Endothelial cell of umbilical vein (primary cell): ENCODE results near the gene TNFAIP8L1. TPM values are rescaled to one million over a fixed set of nuclear protein-coding genes. Genes with fewer than 3 reads are reported as not detected.
A peak's percentile ranks its signal among the peaks of the same experiment; 100 is the strongest.

Experiments used
- BruUV-seq: library from RNA; stranded (reverse); fragments of 400-500 nt; replicated peaks from 2 replicates; lab custom pipeline; 2021; lab: Mats Ljungman, UMichigan
- CTCF ChIA-PET: fragments of 300-600, 350-600 bp; sonication (Branson Sonifier 250); formaldehyde crosslinking; loops from one replicate; lab custom pipeline; 2021; ENCODE audit warnings: antibody characterized with exemption, inconsistent platforms; lab: Charles Lee
- POLR2A ChIA-PET: fragments of 300-600, 350-600 bp; sonication (Branson Sonifier 250); formaldehyde crosslinking; loops from one replicate; lab custom pipeline; 2021; ENCODE audit warnings: antibody characterized with exemption, inconsistent platforms; lab: Charles Lee
- DNase-seq: peaks from one replicate; pipeline ENCODE4 v3.0.0-alpha.2; 2011; ENCODE audit warnings: low read depth, low spot score
- FAIRE-seq: peaks from 2 replicates; lab custom pipeline; 2011; peaks lifted over from hg19 to GRCh38; lab: Jason Lieb, UNC
- H2AFZ ChIP-seq: 2 replicates; pipeline ENCODE4 v1.6.0; 2012; ENCODE audit warnings: low read depth, low read length, control low read depth, inconsistent platforms
- H3K27ac ChIP-seq: 2 replicates; pipeline ENCODE4 v1.5.1; 2011; ENCODE audit warnings: low read depth, mild to moderate bottlenecking, control low read depth, low read length, moderate library complexity; ENCODE audit not compliant: insufficient read depth
- H3K27me3 ChIP-seq, 2 experiments: 2 replicates each; pipeline versions ENCODE4 v1.6.0 to v1.6.1; 2011; ENCODE audit warnings: low read length in 2 of 2, mixed read lengths in 1 of 2; ENCODE audit not compliant: control insufficient read depth in 2 of 2, insufficient read depth in 2 of 2
- H3K36me3 ChIP-seq, 2 experiments: 2 replicates in 1 of 2; 3 replicates in 1 of 2; pipeline ENCODE4 v1.5.1; 2011; ENCODE audit warnings: low read length in 2 of 2, mild to moderate bottlenecking in 1 of 2, moderate library complexity in 1 of 2; ENCODE audit not compliant: control insufficient read depth in 2 of 2, insufficient read depth in 2 of 2; ENCODE audit errors: extremely low read depth in 1 of 2
- H3K4me1 ChIP-seq: 3 replicates; pipeline ENCODE4 v1.5.1; 2011; ENCODE audit warnings: mild to moderate bottlenecking, low read length; ENCODE audit not compliant: control insufficient read depth, insufficient read depth; ENCODE audit errors: extremely low read depth
- H3K4me2 ChIP-seq: 2 replicates; pipeline ENCODE4 v1.6.1; 2011; ENCODE audit warnings: low read length, control low read depth, mixed read lengths; ENCODE audit not compliant: insufficient read depth
- H3K4me3 ChIP-seq, 3 experiments: fragments of 200-600 bp in 1 of 3; sonication (generic), shearing (Covaris generic) in 1 of 3; replicated peaks in 1 of 3; 2 replicates each; pipeline ENCODE4 v1.5.1; 2011 to 2016; ENCODE audit warnings: control low read depth in 3 of 3, low read length in 3 of 3, mild to moderate bottlenecking in 2 of 3, inconsistent platforms in 1 of 3, low read depth in 1 of 3, moderate library complexity in 1 of 3; ENCODE audit not compliant: insufficient read depth in 1 of 3
- H3K79me2 ChIP-seq: 2 replicates; pipeline ENCODE4 v1.6.0; 2012; ENCODE audit warnings: low read length, inconsistent platforms; ENCODE audit not compliant: control insufficient read depth, insufficient read depth
- H3K9ac ChIP-seq: replicated peaks from 2 replicates; pipeline ENCODE3; 2011; ENCODE audit warnings: low read length, control low read depth; ENCODE audit not compliant: insufficient read depth; ENCODE audit errors: extremely low read depth
- H3K9me1 ChIP-seq: replicated peaks from 3 replicates; pipeline ENCODE4 v1.6.0; 2011; ENCODE audit warnings: mild to moderate bottlenecking, low read length; ENCODE audit not compliant: control insufficient read depth, insufficient read depth; ENCODE audit errors: extremely low read depth
- H3K9me3 ChIP-seq: replicated peaks from 2 replicates; pipeline ENCODE4 v1.5.1; 2012; ENCODE audit warnings: low read length, inconsistent platforms; ENCODE audit not compliant: control insufficient read depth, insufficient read depth
- H4K20me1 ChIP-seq: replicated peaks from 2 replicates; pipeline ENCODE3; 2011; ENCODE audit warnings: mild to moderate bottlenecking, low read length; ENCODE audit not compliant: control insufficient read depth, insufficient read depth; ENCODE audit errors: extremely low read depth
- FOS ChIP-seq: IDR thresholded peaks from 2 replicates; pipeline ENCODE4 v1.6.1; 2011; ENCODE audit warnings: mild to moderate bottlenecking, low read length, moderate library complexity, borderline replicate concordance; ENCODE audit not compliant: insufficient read depth
- GATA2 ChIP-seq: IDR thresholded peaks from 2 replicates; pipeline ENCODE4 v1.7.0; 2011; ENCODE audit warnings: low read depth, mild to moderate bottlenecking, moderate library complexity, mixed read lengths, low read length; ENCODE audit not compliant: insufficient read length, insufficient read depth
- POLR2A ChIP-seq: IDR thresholded peaks from 2 replicates; pipeline ENCODE4 v1.6.1; 2012; ENCODE audit warnings: low read depth, mild to moderate bottlenecking, control low read depth, low read length
- POLR2AphosphoS5 ChIP-seq: IDR thresholded peaks from 2 replicates; pipeline ENCODE4 v1.6.1; 2012; ENCODE audit warnings: low read depth, mild to moderate bottlenecking, control low read depth, low read length, moderate library complexity; ENCODE audit not compliant: insufficient read depth
- dilution Hi-C: fragments of 300-500 bp; cut with MboI; formaldehyde crosslinking; loops from one replicate; pipeline ENCODE4 v1.15.0; 2019; ENCODE audit warnings: low sequenced_read_pairs; ENCODE audit not compliant: extremely low pct_ligation_motif_present
- intact Hi-C: fragments of 100-400 bp; cut with micrococcal nuclease; formaldehyde crosslinking; loops from one replicate; pipeline ENCODE4 v1.10.0; 2022
- polyA plus RNA-seq, 4 experiments: library from polyadenylated mRNA; depleted of rRNA in 3 of 4; stranded (reverse) in 3 of 4; unstranded in 1 of 4; fragments of >200 nt; gene quantifications; 2 replicates each; pipeline versions ENCODE4 v1.2.1 to v1.2.3, GENCODE V29; 2011 to 2012; ENCODE audit warnings: missing spikeins in 1 of 4
- total RNA-seq: library from RNA; stranded (reverse); gene quantifications from 2 replicates; pipeline ENCODE4 v1.2.3, GENCODE V29; 2021
- TF ChIP-seq, protein P1 (sequence below), 2 donors: IDR thresholded peaks; 1 replicate in 1 of 2; 2 replicates in 1 of 2; pipeline ENCODE4 v1.5.1; 2011; ENCODE audit warnings: low read length in 2 of 2, mild to moderate bottlenecking in 2 of 2, moderate library complexity in 2 of 2, control low read depth in 1 of 2, inconsistent platforms in 1 of 2, low read depth in 1 of 2; ENCODE audit not compliant: insufficient read depth in 1 of 2; ENCODE audit errors: extremely low read depth in 1 of 2

The TNFAIP8L1 gene
- total and polyA plus RNA-seq, 2 donors (not counting 3 experiments of a cell fraction or from before 2014, with no cell fraction given) = 40.0 to 56.1 TPM

DNA sequence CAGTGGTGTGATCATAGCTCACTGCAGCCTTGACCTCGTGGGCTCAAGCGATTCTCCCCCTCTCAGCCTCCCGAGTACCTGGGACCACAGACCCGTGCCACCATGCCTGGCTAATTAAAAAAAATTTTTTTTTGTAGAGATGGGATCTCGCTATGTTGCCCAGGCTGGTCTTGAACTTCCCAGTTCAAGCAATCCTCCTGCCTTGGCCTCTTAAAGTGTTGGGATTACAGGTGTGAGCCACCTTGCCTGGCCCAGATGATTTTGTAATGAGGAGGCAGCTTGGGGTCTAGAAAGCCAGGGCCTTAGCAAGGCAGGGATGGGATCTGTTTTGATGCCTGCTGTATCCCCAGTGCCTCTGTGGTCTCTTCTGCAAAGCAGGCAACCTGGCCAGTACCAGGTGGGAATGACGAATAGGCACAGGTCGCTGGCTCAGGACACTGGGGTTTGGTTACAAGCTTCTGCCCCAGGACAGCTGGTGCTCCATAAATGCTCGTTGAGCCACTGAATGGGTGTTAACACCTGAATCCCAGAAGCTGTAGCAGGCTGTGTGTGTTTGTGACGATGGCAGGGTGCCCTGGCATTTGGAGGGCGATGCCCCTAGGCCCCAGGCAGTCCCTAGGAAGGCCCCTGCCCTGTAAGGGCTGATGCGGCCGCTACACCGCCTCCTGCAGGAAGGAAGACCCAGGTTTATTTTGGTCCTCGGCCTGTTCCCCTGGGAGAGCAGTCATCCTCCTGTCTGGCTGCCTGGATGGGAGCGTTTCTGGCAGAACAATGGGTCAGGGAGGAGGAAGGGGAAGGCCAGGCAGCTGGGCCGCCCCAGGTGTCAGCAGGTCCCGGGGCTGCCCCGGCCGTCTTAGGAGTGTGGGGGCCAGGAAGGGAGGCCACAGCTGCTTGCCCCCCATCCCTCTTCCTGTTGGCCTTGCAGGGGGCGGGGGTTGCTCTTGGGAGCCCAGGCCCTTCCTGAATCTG lies 8.6 kb downstream of the TNFAIP8L1 start:
- dilution Hi-C loops (no loop called here), intact Hi-C loops (no loop called here)
- H3K27me3 ChIP-seq = no peaks in the 10 kb centered on the region
- peak; percentile 98 for FAIRE-seq
- peak overlapping the region; percentile 48 for H3K9ac ChIP-seq
- no TSS peak for BruUV-seq
- H3K4me3 ChIP-seq = no peak overlapping the region
- H3K9me1 ChIP-seq = no peaks in the 10 kb centered on the region
- no peaks in the 10 kb centered on the region for H3K9me3 ChIP-seq
- H3K4me1 ChIP-seq = peaks cover 23% of the 10 kb centered on the region
- peaks cover 0 to 23% of the 10 kb centered on the region in 2 experiments for H3K36me3 ChIP-seq
- peak; percentile 90 for DNase-seq
- H4K20me1 ChIP-seq = no peaks in the 10 kb centered on the region
- H3K79me2 ChIP-seq = peaks cover 27% of the 10 kb centered on the region
- H2AFZ ChIP-seq = no peak overlapping the region
- ChIA-PET CTCF (interaction anchor here (0.9 to 1.8 kb wide), 8 partner anchors 12 to 123 kb away, joined by 3 to 10 read pairs (median 4); partner anchors contain the start of gene SEMA6B), POLR2A (interaction anchor here (0.6 to 1.5 kb wide), 2 partner anchors 14 to 254 kb away, joined by 3 to 5 read pairs; no protein-coding TSS in a partner anchor)
- peak overlapping the region; percentile 47 for H3K27ac ChIP-seq
- peak overlapping the region; percentile 61 for H3K4me2 ChIP-seq
- TF ChIP-seq FOS = peak; percentile 25
- peak; percentile 35 for TF ChIP-seq POLR2A
- TF ChIP-seq, protein P1, sequence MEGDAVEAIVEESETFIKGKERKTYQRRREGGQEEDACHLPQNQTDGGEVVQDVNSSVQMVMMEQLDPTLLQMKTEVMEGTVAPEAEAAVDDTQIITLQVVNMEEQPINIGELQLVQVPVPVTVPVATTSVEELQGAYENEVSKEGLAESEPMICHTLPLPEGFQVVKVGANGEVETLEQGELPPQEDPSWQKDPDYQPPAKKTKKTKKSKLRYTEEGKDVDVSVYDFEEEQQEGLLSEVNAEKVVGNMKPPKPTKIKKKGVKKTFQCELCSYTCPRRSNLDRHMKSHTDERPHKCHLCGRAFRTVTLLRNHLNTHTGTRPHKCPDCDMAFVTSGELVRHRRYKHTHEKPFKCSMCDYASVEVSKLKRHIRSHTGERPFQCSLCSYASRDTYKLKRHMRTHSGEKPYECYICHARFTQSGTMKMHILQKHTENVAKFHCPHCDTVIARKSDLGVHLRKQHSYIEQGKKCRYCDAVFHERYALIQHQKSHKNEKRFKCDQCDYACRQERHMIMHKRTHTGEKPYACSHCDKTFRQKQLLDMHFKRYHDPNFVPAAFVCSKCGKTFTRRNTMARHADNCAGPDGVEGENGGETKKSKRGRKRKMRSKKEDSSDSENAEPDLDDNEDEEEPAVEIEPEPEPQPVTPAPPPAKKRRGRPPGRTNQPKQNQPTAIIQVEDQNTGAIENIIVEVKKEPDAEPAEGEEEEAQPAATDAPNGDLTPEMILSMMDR (IDR thresholded peaks at IDR 0.05; ENCODE audit: extremely low read depth in 1 of 2, insufficient read depth in 1 of 2, low read depth in 1 of 2, low read length in 2 of 2) = peak; percentile 32 to 33
- peak; percentile 94 for TF ChIP-seq POLR2AphosphoS5
- TF ChIP-seq GATA2 = no peak
